Adrenal gland (tissue), 5 donors: ENCODE data around the gene ARHGDIA.

Experiments
- POLR2A ChIP-seq, 2 donors: fragments of 450-650 bp; IDR thresholded peaks; one replicate each; pipeline ENCODE4 v1.6.1; 2017; ENCODE audit warnings: antibody characterized with exemption in 2 of 2, mild to moderate bottlenecking in 2 of 2, moderate library complexity in 1 of 2
- TF ChIP-seq, protein P1 (sequence below), 6 experiments: fragments of 450-650 bp in 4 of 6; fragments of 200-600 bp in 2 of 6; sonication (generic) in 1 of 6; IDR thresholded peaks; 1 replicate in 5 of 6; 2 replicates in 1 of 6; pipeline versions ENCODE4 v1.5.1 to v1.8.0; 2016 to 2021; ENCODE audit warnings: antibody characterized with exemption in 6 of 6, mild to moderate bottlenecking in 2 of 6, moderate library complexity in 1 of 6
- donor health status: DM: no; HTN: no; CAD: no.

DNA sequence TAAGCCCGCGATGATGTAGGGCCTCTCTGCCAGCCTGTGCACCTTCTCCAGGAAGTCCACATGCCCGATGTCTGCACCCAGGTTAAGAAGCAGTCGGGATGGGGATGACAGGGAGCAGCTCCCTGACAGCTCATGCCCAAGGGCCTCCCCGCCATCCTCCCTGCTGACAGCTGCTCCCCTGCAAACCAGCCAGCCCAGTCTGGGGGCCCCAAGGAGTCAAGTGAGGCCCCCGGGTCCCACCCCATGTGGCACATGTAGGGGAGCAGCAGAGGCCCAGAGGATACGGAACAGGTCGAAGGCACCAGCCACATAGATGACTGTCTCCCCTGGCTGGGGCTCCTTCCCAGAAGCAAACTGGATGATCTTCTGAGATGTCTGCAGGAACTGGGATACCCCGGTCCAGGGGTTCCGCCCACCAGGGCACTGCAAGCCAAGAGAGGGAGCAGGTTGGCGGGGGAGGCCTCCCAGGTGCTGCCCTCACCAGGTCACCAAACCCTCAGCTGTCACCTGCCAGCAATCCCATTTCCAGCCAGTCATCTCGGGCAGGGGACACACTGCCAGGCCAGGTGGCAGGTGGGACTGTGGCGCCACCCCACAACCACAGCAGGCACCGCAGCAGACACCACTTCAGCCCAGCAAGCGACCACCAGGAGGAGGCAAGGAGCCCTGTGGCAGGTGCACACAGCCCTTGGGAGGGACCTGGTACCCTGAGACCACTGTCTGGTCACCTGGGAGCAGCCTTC is 35.5 kb upstream of the ARHGDIA start:
- TF ChIP-seq POLR2A (IDR thresholded peaks at IDR 0.05) = no peak
- TF ChIP-seq, protein P1, sequence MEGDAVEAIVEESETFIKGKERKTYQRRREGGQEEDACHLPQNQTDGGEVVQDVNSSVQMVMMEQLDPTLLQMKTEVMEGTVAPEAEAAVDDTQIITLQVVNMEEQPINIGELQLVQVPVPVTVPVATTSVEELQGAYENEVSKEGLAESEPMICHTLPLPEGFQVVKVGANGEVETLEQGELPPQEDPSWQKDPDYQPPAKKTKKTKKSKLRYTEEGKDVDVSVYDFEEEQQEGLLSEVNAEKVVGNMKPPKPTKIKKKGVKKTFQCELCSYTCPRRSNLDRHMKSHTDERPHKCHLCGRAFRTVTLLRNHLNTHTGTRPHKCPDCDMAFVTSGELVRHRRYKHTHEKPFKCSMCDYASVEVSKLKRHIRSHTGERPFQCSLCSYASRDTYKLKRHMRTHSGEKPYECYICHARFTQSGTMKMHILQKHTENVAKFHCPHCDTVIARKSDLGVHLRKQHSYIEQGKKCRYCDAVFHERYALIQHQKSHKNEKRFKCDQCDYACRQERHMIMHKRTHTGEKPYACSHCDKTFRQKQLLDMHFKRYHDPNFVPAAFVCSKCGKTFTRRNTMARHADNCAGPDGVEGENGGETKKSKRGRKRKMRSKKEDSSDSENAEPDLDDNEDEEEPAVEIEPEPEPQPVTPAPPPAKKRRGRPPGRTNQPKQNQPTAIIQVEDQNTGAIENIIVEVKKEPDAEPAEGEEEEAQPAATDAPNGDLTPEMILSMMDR (IDR thresholded peaks at IDR 0.05) = no peak
